ENCODE data around the gene NABP2.
"Not testable (repeated sequence)": the region's sequence is repeated elsewhere in the genome, so short reads cannot be mapped to it uniquely, and the experiment has no call there.

The NABP2 gene

GRCh38 chr12:56224102-56224701 lies at the start of gene NABP2:
TSS of gene NABP2 (plus strand) at chr12:56224342. CDS start at chr12:56224857, 515 bp downstream.
- peak; percentile 97 for DNase-seq

GRCh38 chr12:56178347-56178746 lies 45.8 kb upstream of the NABP2 start:
- DNase-seq: no peak

- no peak for DNase-seq
These were observed 37.2 kb upstream of the NABP2 start for GRCh38 chr12:56186957-56187356.

GRCh38 chr12:56188131-56188777 lies 35.9 kb upstream of the NABP2 start:
- DNase-seq: no peak

- DNase-seq: no peak
These were observed 35.4 kb upstream of the NABP2 start for GRCh38 chr12:56188778-56189098.

- peak; percentile 87 for DNase-seq
These were observed 34.8 kb upstream of the NABP2 start, which contains the start of gene SMARCC2 for GRCh38 chr12:56189099-56189917. TSS of gene SMARCC2 (minus strand) at chr12:56189483. CDS start at chr12:56189461, 22 bp downstream.

DNA sequence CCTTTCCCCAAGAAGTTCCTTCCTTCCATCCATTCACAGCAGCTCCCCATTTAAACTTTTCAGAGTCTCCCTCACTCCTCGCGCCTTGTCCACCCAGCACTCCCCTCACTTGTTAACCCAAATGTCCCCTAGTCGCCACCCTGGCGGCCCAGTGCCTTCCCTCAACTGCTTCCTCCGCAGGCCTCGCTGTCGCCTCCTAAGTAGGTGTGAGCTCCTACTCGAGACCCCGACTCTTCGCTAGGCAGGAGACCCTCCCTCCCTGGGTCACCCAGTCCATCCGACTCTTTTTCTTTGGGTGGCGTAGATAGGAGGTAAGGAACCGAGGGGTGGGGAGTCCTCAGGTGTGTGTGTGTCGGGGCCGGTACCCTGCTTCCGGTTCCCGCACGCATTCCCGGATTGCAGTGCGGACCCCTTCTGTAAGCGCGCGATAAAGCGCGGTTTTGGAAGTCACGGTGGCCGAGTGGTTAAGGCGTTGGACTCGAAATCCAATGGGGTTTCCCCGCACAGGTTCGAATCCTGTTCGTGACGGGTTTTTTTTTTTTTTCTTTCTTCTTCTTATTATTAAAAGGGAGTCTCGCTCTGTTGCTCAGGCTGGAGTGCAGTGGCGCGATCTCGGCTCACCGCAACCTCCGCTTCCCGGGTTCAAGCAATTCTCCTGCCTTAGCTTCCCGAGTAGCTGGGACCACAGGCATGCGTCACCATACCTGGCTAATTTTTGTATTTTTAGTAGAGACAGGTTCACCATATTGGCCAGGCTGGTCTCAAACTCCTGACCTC lies 34.0 kb upstream of the NABP2 start:
- DNase-seq: peak; percentile 90

DNA sequence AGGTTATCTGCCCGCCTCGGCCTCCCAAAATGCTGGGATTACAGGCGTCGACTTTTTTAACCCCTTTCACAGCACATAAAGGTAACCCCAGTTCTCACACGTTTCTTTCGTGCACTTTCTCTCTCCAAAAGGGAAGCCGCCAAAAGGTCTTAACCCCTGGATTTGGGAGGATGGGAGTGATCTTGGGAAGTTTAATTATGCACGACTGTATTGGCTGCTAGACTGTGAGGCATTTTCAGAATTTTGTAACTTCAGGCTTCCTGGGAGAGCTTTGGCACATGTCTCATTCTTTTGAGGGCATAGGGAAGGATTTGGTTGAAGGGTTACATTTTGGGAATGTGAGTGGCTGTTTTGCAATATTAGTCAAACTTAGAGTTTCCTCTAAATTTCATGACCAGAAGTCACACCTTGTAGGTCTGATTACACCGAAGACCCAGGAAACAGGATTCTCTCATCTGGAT lies 33.4 kb upstream of the NABP2 start:
- no peak for DNase-seq

GRCh38 chr12:56192582-56192981 lies 31.6 kb upstream of the NABP2 start:
- DNase-seq: no peak

- peak; percentile 86 for DNase-seq
These were observed 31.0 kb upstream of the NABP2 start for GRCh38 chr12:56193025-56193578.

- not testable (repeated sequence) for DNase-seq
These were observed 27.2 kb upstream of the NABP2 start for GRCh38 chr12:56196818-56197550.

DNA sequence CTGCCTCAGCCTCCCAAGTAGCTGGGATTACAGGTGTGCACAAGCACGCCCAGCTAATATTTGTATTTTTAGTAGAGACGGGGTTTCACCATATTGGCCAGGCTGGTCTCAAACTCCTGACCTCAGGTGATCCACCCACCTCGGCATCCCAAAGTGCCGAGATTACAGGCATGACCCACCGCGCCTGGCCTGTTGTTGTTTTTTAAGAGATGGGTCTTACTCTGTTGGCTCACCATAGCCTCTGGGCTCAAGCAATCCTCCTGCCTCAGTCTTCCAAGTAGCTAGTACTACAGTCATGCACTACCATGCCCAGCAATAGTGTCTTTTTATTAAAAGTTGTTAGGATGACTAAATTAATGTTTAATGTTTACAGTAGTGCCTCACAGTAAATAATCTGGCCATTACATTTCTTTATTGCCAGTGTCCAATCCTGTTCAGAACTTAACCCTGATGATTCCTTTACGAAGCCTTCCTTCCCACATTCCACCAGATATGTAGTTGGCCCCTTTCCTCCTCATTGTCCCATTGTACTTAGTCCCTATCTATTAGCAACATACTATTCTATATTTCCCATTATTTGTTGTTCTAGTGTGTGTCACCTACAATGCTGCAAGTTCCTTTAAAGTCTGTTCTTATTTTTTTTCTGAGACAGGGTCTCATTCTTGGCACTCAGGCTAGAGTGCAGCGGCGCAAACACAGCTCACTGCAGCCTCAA lies 26.1 kb upstream of the NABP2 start:
- no peak for DNase-seq

DNA sequence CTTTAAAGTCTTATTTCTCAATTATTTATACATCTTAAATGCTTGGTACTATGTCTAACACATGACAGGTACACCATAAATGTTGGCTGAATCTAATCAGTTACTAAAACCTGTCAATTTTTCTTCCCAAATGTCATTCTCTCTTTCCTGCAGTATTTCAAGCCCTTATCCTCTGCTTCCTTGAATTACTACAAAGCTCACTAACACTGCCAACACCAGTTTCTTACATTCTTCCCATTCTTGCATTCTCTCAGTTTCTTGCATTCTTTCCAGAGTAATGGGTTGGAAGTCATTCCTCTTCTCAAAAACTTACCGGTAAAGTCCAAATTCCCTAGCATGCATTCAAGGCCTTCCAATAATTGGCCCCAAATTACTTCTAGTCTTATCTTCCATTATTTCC lies 25.3 kb upstream of the NABP2 start:
- DNase-seq: no peak

DNA sequence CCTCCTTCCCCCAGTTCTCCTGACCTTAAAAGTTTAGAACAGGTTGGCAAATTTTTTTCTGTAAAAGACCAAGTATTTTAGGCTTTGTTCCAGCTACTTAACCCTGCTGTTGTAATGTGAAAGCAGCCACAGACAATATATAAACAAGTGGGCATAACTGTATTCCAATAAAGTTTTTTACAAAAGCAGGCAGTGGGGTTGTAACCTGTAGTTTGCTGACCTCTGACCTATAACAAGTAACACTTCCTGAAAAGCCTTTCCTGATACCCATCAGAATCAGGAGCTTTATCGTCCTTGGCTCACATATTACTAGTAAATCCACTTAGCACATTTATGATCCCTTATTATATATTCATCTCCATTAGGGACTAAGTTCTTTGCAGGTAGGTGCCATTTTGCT lies 21.8 kb upstream of the NABP2 start:
- DNase-seq: no peak

DNA sequence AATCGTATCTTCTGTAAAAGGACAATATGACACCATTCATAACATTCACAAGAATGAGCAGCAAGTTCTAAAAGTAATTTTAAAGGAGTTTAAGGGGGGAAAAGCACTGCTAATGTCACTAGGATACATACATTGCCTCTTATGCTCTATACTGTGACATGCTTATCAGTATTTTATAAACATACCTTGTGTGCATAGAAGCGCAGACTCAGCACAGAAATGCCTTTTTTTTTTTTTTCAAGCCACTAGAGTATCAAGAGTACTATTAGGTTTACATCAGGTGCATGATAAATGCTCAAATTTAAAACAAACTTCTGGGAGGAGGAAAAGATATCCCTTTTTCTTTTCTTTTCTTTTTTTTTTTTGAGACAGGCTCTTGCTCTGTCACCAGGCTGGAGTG lies 21.3 kb upstream of the NABP2 start:
- DNase-seq: no peak

- DNase-seq: no peak
These were observed 19.9 kb upstream of the NABP2 start for GRCh38 chr12:56204275-56204674.

DNA sequence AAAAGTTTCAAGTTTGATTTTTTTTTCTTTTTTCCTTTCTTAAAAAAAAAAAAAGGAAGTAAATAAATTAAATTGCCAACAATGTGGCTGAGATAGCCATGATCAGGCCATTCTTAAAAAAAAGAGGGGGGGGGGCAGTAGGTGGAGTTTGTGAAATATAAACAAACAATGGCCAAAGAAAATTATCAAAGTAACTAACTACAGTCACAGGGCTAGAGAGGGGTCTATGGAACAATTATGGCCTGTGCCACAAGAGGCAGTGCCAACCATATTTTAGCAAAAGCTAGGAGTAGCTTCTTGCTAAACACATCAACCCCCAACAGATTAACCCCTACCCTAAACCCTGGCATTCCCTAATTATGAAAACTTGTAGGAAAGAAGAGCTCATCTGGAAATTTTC lies 18.7 kb upstream of the NABP2 start:
- DNase-seq: no peak

- DNase-seq: peak; percentile 36
These were observed 17.5 kb upstream of the NABP2 start for GRCh38 chr12:56206452-56207166.

DNA sequence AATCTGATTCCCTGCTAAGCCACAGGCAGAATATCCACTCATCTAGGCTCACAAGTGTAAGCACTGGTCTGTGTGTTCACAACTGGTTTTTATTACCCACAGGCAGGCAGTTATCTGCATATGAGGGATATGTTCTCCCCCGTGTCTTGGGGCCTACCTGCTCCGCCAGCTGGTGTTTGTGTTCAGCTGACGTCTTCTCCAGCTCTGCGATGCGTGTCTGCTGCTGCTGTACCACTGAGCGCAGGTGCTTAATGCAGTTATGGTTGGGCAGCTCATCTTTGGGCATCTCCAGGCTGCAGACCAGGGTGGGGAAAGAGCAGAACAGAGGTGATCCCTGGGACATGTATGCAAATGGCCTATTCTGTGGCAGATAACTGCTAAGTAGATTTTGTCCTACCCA lies 16.1 kb upstream of the NABP2 start:
- no peak for DNase-seq

DNA sequence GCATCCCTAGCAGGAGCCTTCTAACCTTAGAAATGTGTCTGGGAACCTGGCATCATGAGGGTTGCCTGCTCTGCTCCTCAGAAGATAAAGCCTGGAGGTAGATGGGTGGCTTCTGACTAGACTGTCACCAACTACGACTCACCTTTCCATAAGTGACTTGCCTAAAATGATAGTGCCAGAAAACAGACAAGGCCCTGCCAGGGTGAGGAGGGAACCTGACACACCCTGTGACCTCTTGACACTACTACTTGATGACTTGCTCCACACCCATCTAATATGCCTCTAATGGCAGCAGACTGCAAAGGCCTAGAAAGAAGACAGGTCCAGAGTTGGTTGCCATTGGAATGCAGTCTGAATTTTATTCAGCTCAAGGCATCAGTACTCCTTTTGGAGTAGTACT lies 11.8 kb upstream of the NABP2 start:
- no peak for DNase-seq

DNA sequence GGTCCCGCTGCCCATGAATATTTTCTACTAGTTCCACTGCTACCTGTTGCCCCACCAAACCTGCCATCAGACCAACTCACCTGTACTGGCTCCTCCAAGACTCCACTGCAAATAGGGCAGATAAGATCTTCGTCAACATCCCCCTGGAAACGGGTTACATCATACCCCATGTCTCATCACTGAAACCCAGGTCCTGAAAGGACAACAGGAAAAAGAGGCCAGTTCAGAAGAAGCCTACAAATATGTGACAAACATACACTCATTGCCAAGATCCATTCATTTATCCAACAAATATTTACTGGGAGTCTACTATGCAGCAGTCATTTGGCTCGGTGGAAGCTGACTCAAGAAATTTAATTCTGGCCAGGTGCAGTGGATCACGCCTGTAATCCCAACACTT lies 10.3 kb upstream of the NABP2 start:
- no peak for DNase-seq

Data from stimulated activated CD4-positive, alpha-beta T cell treated with anti-CD3 and anti-CD28 coated beads, Interleukin-4, amount 100 ng/mL, for 24 hours (primary cell).